Keratinocyte (primary cell): ENCODE measurements around the gene TNFAIP8L3.

Experiments used
- CTCF ChIP-seq, 3 experiments: IDR thresholded peaks in 1 of 3; conservative IDR thresholded peaks in 1 of 3; optimal IDR thresholded peaks in 1 of 3; 2 replicates in 2 of 3; 3 replicates in 1 of 3; pipeline versions ENCODE3 to v1.5.1; 2011; ENCODE audit warnings: low read length in 3 of 3, mild to moderate bottlenecking in 3 of 3, moderate library complexity in 2 of 3, control low read depth in 1 of 3, inconsistent platforms in 1 of 3; ENCODE audit not compliant: insufficient read depth in 2 of 3; ENCODE audit errors: extremely low read depth in 1 of 3
- EZH2 ChIP-seq: IDR thresholded peaks from one replicate; pipeline ENCODE4 v1.6.1; 2012; ENCODE audit warnings: inconsistent platforms, mild to moderate bottlenecking, low read length, moderate library complexity

- TF ChIP-seq CTCF (optimal IDR thresholded peaks at IDR 0.05 in 1 of 3, IDR thresholded peaks at IDR 0.05 in 1 of 3, conservative IDR thresholded peaks at IDR 0.05 in 1 of 3; ENCODE audit: extremely low read depth in 1 of 3, insufficient read depth in 2 of 3, low read length in 3 of 3) (no peak), EZH2 (no peak)
Observed at GRCh38 chr15:51139091-51139490, 44.4 kb upstream of the TNFAIP8L3 start.
